Measurements from ENCODE around the gene PPP4C.

Gene PPP4C

DNA sequence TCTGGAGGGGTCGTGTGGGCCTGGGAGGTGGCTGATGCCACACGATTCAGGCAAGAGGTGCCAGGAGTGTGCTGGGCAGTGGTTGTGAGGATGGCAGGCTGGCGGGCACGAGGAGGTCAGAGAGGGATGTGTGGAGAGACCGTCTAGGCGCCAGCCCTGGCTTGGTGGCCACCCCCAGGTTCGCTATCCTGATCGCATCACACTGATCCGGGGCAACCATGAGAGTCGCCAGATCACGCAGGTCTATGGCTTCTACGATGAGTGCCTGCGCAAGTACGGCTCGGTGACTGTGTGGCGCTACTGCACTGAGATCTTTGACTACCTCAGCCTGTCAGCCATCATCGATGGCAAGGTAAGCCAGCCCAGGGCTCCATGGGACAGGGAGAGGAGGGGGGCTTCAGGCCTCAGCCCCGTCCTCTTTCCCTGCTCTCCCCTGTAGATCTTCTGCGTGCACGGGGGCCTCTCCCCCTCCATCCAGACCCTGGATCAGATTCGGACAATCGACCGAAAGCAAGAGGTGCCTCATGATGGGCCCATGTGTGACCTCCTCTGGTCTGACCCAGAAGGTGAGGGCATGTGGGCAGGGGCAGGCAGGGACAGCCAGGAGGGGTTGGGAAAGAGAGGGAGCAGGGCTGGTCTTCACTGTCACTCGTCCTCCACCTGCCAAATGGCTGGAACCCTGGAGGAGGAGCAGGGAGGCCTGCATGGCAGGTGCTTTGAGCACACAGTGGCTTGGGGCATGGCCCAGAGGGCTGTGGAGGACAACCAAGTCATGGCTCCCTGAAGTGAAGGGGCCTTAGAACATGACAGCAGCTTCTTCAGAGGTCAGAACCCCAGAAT is 7.6 kb downstream of the PPP4C start:
- DNase-seq = no peak

DNA sequence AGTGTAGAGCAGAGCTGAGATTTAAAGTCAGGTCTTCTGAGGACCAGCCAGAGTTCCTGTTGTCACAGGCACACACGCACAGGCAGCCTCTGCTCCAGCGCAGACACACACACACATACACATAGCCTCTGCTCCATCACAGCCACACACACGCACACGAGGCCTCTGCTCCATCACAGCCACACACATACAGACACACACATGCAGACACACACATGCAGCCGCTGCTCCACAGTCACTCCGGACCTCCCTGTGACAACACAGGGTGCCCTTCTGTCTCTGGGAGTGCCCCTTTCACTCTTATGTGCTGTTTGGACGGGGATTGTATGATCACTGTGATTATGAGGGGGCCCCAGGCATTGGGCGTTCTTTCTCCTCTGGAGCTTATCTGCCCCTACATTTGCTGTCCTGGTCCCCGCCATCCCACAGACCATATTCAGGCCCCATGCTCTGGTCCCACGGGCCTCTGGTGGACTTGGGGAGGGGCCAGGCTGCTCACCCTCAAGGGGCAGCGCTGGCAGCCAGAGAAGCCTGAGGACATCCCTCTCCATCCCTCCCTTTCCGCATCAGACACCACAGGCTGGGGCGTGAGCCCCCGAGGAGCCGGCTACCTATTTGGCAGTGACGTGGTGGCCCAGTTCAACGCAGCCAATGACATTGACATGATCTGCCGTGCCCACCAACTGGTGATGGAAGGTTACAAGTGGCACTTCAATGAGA is 8.5 kb downstream of the PPP4C start:
- no peak for DNase-seq

DNA sequence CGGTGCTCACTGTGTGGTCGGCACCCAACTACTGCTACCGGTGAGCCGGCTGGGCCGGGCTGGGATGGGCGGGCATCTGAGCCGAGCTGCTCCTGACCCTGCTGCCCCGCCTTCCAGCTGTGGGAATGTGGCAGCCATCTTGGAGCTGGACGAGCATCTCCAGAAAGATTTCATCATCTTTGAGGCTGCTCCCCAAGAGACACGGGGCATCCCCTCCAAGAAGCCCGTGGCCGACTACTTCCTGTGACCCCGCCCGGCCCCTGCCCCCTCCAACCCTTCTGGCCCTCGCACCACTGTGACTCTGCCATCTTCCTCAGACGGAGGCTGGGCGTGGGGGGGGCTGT is 9.0 kb downstream of the PPP4C start:
- no peak for DNase-seq

DNA sequence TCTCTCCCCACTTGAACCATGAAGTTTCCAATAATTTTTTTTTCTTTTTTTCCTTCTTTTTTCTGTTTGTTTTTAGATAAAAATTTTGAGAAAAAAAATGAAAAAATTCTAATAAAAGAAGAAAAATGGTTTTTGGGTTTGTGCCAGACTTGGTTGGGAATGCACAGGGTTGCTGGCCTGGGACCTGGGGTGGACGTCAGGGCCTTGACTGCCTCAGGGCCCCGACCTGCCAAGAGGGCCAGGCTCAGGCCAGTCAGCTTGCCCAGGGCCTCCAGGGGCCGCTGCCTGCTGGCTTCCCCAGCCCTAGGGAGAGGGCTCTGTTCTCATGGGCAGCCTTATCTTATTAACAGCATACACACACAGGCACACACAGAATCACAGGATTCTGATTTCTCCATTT is 9.5 kb downstream of the PPP4C start:
- DNase-seq = no peak

DNA sequence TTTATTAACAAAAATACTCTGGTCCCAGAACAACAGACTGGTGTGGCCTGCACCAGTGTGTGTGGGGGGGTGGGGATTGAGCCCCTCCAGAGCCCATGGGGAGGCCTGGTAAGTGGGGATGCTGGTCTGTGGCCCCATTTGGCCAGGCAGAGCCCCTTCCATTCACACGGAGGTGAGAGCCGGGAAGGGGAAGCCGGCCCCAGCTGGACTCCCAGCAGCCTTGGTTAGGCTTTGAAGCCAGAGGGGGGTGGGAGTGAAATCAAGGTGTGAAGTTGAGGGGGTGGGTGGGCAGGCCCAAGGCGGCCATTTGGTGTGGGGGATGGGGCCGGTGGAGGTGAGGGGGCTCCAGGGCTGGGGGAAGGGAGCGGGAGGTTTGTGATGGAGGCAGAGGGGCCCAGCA is 10.0 kb downstream of the PPP4C start:
- no peak for DNase-seq

DNA sequence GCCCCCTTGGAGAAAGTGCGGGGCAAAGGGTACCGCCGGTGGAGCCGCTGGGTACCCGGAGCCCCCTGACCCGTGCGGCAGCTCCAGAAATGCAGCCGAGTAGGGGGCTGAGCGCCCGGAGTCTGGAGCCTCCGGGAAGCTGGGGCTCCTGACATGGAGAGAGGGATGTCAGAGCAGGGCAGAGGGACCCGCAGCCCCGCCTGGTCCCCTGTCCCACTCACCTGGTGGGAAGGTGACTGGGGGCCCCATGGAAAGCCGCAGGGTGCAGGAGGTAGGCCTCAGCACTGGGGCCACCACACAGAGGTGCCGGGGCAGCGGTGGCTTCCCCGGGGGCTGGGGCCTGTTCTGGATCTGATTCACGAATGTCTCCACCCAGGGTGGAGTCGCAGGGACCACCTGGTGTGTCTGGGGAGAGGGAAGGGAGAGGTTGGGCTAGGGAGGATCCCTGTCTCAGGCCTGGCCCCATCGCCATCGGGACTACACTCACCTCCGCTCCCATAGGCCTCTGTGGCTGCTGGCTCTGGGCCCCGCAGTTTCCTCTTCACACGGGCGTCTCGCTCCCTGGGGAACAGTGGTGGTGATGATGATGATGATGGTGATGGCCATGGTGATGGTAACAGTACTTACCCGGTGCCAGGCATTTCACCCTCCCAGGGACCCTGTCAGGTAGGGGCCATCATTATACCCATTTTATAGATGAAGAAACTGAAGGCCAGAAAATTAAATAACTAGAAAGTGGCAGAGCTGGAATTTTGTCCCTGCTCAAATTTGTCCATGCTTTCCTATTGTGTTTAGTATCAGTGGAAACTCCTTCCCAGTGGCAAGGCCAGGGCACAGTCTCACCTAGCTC is 10.7 kb downstream of the PPP4C start:
- DNase-seq = no peak

DNA sequence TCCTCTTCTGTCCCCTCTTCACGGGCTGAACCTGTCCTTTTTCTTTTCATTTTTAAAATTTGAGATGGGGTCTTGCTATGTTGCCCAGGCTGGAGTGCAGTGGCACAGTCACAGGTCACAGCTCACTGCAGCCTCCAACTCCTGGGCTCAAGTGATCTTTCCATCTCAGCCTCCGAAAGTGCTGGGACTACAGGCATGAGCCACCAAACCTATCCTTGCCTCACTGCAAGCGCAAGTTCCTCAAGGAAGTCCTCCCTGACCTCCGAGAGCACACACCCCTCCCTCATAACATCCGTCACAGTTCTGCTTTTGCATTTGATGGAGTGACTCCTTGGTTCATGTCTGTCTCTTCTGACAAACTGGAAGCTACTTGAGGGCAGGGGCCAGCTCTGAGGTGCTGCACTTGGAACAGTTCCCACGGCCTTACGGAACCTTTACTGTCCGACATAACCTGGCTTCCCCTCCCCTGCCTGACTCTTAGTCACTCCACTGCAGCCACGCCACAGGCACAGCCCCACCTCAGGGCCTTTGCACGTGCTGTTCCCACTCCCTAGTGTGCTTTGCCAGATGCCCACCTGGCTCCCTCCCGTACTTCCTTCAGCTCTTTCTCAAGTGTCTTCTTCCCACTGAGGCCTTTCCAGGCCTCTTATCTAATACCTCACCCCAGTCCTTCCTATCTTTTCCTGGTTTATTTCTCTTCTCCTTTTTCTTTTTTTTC is 11.5 kb downstream of the PPP4C start:
- no peak for DNase-seq

DNA sequence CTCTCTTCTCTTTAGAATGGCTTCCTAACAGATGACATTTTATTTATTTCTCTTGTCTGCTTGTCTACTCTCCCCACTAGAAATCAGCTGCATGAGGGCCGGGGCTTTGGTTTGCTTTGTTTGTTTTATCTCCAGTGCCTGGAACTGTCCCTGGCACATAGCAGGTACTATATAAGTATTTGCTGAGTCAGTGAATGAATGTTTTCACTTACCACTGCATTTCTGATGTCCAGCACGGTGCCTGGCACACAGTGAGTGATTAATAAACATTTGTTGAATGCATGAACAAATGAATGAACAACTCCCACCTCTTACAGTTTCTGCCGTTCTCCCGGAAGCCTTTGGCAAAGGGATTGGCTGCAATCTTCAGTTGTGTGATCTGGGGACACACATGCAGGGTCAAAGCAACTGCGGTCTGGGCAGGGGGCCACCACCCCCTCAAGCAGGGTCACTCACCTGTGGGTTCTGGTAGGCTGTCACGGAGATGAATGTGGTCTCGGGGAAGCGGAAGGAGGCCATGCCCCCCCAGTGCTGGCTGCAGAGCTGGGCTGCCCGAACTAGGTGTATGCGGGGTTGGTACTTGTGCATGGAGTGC is 12.5 kb downstream of the PPP4C start:
- no peak for DNase-seq

DNA sequence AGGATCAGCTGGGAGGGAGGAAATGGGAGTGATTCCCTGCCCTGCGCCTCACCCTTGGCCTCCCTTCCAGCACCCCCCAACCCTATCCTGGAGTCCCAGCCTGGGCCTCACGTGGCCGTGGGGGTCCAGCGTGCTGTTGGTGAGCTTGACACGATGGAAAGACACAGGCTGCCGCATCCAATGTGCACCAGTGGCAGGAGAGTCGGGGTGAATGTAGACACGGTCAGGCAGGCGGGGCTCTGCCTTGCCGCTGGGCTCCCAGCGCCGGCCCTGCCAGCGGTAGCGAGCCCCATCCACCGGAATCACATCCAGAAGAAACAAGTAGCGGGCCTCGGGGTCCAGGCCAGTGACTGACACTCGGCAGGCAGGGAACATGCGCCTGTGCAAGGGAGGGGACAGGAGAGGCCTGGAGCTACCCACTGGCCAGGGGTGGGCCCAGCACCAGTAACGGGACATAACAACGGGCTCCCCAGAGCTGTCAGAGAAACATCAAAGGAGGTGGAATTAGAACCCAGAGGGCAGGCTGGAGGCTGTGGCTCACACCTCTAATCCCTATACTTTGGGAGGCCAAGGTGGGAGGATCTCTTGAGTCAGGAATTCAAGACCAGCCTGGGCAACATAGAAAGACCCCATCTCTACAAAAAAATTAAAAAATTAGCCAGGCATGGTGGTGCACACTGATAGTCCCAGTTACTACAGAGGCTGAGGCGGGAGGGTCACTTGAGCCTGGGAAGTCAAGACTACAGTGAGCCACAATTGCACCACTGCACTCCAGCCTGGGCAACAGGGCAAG is 13.2 kb downstream of the PPP4C start:
- no peak for DNase-seq

DNA sequence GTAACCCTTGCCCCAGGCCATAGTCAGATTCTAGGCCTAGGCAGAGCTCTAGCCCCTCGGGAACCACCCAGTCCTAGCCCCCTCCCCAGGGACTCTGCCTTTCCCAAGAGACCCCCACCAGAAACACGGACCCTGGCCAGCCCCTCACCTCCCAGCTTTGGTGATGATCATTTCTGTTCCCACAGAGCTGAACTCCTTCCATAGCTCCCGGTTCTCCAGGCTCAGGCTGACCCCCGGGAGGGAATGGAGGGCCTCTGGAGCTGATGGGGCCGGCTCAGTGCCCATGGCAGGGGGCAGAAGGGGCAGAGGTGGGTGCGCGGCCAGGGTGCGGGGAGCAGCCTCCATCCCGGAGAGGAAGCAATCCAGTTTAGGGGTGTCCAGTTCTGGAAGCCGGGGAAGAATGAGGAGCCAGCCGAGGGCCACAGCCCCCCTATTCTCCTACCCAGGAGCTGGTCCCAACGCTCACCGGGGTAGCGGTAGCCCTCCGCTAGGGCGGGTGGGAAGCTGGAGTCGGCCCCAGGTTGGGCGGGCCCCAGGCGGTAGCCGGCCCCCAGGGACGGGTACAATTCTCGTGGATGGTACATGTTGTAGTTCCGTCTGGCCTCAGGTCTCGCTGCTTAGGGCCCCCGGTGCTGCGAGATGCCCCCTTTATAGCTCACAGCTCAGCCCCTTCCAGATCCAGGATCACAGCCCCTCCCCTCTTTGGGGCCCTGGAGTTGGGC is 15.0 kb downstream of the PPP4C start:
- DNase-seq = no peak

DNA sequence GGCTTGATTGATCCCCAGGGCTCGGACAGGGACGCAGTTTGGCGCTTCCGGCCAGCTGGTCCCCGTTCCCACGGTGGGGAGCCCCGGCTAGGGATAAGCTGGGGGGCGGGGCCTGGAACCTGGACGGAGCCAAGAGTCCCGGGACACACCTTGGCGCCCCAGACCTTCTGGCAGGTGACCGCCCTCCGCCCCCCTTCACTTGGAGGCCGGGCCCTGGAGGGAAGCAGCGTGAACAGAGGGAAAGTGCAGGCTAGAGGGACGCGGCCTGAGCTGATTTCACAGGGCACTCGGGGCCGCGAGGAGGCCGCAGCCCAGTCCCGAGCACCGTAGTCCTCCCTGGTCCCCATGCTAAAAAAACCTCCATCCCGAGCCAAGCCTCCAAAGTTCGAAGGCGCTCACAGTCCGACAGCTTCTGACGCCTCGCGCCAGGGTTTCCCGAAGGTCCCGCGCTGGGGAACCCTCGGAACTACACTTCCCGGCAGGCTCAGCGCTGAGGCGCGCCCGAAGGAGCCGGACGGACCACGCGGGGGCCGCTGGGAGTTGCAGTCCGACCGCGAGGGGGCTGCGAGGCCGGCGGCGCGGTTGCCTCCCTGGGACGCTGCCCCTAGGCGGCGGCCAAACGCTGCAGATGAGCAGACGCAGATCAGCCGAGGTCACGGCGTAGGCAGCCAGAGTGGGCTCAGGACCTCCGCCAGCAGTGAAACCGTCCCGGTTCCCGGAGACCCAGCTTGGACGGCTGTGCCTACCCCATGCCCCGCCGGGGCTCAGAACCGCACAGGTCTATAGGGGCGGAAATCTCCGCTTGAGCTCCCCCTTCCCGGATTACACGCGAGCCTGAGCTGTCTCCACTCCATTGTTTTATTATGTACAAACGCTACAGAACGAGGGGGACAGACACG is 15.9 kb downstream of the PPP4C start, which contains the start of gene TBX6:
TBX6 (minus strand) TSS at position 451 of the 899 bp plus-strand sequence. CDS start 731 bp downstream, outside the sequence.
- DNase-seq = peak; percentile 97

DNA sequence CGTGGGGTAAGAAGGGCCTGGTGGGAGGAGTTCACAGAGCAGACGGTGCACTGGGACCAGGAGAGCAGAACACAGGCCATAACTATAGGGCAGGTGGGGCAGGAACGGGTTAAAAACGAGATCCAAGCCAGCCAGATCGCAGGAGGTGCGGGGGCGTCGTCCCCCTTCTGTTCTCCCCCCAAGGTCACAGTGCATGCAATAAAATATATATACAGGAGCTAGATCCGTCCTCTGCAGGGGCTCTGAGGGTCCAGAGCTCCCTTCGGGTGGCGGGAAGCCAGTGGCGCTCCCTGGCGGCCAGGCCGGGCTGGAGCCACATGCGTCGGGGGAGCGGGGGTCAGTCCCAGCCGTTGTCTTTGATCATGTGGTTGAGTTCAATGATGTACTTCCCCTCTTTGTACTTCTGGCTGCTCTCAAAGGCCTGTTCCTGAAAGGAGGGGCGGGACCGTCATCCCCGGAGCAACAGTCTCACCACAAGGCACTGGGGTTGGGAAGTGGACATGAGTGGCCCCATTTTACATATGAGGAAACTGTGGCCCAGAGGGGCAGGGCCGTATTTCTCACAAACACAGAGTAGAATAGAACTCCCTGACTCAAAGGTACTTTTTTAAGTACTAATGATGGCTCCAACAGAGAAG is 16.7 kb downstream of the PPP4C start:
- DNase-seq = peak; percentile 79

DNA sequence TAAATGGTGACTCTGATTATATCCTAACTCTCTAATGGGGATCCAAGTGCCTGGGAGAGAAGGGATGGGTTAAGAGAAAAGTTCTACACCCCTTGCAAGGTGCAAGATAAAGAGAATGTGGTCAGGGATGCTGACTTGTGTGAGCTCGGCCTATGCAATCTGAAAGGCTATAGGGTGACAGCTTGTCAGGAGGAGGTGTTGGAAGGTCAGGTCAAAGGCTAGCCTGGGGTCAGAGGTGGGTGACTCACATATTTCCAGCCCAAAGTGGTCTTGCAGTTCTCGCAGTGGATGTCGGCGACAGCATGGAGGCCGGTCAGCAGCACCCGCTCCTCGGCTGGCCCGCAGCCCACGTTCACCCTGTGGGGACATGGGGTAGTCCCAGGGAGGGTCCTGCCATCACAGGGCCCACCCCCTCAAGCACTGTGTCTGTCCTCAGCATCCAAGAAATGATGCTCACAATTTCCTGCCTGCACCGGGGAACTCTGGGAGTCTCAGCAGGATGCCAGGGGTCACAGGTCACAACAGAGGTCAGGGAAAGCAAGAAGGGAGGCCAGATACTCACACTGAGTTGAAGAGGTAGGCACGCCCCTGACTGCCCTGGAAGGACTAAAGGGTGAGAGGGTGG is 18.9 kb downstream of the PPP4C start:
- DNase-seq = no peak

DNA sequence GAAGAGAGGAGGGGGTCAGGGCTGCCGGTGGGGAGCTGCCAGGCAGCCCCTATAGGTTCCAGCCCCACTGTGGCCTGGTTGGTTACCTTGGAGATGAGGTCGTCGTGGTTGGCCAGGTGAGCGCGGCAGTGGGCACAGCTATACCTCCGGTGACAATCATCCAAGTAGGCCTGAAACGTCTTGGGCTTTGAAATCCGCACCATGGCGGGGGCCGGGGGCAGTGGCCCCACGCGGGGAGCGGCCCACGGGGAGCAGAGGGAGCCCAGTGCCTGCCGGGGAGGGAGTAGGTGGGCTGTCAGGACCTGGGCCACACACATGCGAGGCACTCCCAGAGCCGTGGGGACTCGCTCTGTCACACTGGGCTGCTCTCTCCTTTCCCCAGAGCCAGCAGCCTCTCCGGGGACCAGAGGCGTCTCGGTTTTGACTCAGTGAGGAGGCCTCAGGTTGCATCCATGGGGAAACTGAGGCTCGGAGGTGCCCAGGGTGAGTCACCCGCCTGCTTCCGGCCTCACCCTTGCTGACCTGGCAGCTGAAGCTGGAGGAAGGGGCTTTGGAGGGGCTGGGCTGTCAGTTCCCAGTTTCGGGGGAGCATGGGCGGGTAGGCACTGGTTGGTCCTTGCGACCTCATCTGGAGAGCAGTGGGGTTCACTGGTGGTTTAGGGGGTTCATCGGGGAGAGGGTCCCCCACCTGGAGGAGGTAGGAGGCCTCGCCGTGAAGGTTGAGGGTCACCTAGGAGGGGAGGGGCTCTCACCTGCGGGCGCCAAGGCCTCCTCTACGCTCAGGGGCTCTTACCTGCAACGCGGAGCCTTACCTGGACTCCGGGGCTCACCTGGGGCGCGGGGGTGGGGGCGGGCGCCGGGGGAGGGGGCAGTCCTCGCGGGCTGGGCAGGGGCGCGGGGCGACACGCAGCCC is 19.6 kb downstream of the PPP4C start:
- peak; percentile 37 for DNase-seq

DNA sequence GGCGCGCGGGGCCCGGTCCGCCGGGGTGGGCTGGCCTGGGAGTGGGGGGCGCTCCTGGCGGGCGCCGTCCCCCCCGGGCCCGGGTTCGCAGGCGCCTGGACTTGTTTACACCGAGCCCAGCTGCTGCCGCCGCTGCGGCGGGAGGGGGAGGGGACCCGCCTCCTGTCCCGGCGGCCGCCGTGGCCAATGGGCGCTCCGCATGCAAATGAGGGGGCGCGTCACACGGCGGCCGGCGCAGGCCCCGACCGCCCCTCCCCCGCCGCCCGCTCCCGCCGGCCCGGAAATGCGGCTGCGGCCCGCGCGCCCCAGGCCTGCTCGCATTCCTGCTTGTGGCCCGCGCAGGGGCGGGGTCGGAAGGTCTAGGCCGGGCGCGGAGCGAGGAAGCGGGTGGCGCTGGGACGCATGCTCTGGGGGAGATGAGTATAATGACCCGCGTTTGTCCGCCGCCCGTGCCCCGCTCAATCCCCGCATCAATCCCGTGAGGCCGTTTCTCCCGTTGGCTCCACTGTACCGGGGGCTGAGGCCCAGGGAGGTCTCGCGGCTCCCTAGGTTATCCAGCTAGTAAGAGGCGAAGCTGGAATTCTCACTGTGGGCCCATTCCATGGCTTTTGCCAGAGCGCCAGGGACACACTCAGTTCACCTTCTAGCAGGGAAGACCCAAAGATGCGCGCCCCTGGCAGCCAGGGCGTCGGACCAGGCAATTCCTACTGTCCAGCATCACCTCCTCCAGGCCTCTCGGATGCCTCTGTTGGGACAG is 20.5 kb downstream of the PPP4C start, which contains the start of gene YPEL3:
YPEL3 (minus strand) TSS at position 109 of the 757 bp plus-strand sequence. CDS start 731 bp downstream, outside the sequence.
- peak; percentile 94 for DNase-seq

DNA sequence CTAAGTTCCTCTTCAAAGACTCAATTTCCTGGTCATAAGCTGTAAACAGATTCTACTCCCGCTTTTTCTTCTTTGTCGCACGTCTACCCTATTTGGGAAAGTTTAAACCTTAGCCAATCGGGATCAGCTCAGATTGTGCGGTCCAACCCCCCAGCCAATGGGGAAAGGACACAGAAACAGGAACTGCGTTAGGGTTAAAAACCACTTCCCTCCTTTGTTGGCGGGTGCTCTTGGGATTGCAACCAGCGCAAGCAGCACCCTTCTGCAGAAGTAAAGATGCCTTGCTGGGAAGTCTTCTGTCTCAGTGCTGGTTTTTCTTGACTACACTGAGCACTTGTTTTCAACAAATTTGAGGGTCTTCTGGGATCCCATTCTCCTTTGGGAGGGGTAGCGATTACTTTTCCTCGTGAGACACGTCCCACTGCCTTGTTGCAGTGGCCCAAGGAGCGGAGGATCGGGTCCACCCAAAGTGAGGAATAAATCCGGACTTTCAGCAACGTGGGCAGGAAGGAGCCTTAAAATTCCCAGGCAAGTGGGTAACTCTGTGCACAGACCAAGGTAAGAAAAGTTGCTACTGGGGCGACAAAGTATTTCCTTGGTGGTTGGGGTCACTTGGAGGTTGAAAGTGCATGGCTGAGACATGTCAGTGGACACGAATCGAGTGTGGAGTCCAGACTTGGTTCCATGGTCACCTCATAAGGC is 21.2 kb downstream of the PPP4C start:
- DNase-seq = no peak
